HUES6 (cell line): ENCODE results near the gene CRIP1.
A peak's percentile ranks its signal among the peaks of the same experiment; 100 is the strongest.

Source experiments
- H3K27ac ChIP-seq: 2 replicates; pipeline ENCODE4 v1.7.0; 2013; ENCODE audit warnings: low read depth, mild to moderate bottlenecking, low read length, inconsistent platforms
- H3K27me3 ChIP-seq: 2 replicates; pipeline ENCODE4 v1.6.1; 2013; ENCODE audit warnings: low read length; ENCODE audit not compliant: control insufficient read depth, insufficient read depth
- H3K36me3 ChIP-seq: 2 replicates; pipeline ENCODE4 v1.6.1; 2013; ENCODE audit warnings: low read length; ENCODE audit not compliant: control insufficient read depth, insufficient read depth
- H3K4me1 ChIP-seq: 2 replicates; pipeline ENCODE4 v1.6.1; 2013; ENCODE audit warnings: low read length; ENCODE audit not compliant: control insufficient read depth, insufficient read depth
- H3K4me3 ChIP-seq: 2 replicates; pipeline ENCODE4 v1.5.1; 2013; ENCODE audit warnings: low read depth, low read length
- H3K9ac ChIP-seq: one replicate; pipeline ENCODE4 v1.6.1; 2013; ENCODE audit warnings: mild to moderate bottlenecking, low read length
- H3K9me3 ChIP-seq: 2 replicates; pipeline ENCODE4 v1.6.1; 2013; ENCODE audit warnings: low read depth, low read length; ENCODE audit not compliant: control insufficient read depth, insufficient read depth

The CRIP1 gene

GRCh38 chr14:105496831-105497591, 10.3 kb downstream of the CRIP1 start:
- Histone ChIP-seq H3K27ac (no peak overlapping the region), H3K4me1 (peaks cover 7% of the 10 kb centered on the region; the same call in 1 of the 2 replicates), H3K9me3 (no peaks in the 10 kb centered on the region), H3K9ac (no peak overlapping the region), H3K4me3 (no peak overlapping the region), H3K36me3 (peaks cover 6% of the 10 kb centered on the region; the same call in 1 of the 2 replicates), H3K27me3 (no peaks in the 10 kb centered on the region)

DNA sequence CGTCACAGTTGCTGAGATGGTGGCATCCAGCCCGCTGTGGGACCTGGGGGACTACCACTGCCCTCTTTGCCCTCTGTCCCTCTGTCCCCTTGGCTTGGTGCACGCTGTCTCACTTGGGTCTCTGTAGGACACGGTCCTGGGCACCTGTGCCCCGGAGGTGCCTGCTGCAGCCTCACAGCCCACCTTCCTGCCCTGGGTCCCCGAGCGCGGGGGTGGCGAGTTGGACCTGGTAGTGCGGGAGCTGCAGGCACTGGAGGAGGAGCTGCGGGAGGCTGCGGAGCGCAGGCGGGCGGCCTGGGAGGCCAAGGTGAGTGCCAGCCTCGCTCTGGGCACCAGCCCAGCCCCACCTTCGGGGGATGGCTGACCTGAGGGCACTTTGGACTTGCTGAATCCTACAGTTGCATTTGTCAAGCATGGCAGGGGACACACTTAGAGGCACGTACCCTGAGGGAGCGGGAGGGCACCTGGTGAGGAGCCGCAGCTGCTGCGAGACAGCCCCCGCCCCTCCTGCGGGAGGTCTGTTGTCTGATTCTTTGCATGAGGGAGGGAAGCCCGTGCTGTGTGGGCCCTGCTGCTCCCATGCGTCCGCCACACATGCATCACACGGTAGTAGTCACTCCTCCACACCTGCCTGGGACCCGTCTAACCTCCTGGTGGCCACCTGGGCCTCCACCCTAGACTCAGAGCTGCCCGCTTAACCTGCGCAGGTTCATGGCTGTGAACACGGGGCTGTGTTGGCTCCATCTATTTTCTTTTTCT, 11.2 kb downstream of the CRIP1 start:
- H3K9me3 ChIP-seq = no peaks in the 10 kb centered on the region; the same call in 1 of the 2 replicates
- H3K27ac ChIP-seq = no peak overlapping the region
- no peak overlapping the region for H3K4me3 ChIP-seq
- H3K27me3 ChIP-seq = no peaks in the 10 kb centered on the region
- no peak overlapping the region for H3K9ac ChIP-seq
- peaks cover 7% of the 10 kb centered on the region; the same call in 1 of the 2 replicates for H3K4me1 ChIP-seq
- H3K36me3 ChIP-seq = peaks cover 6% of the 10 kb centered on the region; the same call in 1 of the 2 replicates

GRCh38 chr14:105498430-105499255, 12.0 kb downstream of the CRIP1 start:
- Histone ChIP-seq H3K4me1 (peaks cover 7% of the 10 kb centered on the region; the same call in 1 of the 2 replicates), H3K9ac (no peak overlapping the region), H3K27me3 (no peaks in the 10 kb centered on the region), H3K27ac (peak overlapping the region; percentile 33; the same call in 1 of the 2 replicates), H3K9me3 (no peaks in the 10 kb centered on the region; the same call in 1 of the 2 replicates), H3K4me3 (no peak overlapping the region), H3K36me3 (peaks cover 3% of the 10 kb centered on the region; the same call in 1 of the 2 replicates)

- Histone ChIP-seq H3K27me3 (no peaks in the 10 kb centered on the region), H3K4me3 (no peak overlapping the region), H3K4me1 (peaks cover 7% of the 10 kb centered on the region; the same call in 1 of the 2 replicates), H3K27ac (peak overlapping the region; percentile 33; the same call in 1 of the 2 replicates), H3K36me3 (peaks cover 3% of the 10 kb centered on the region; the same call in 1 of the 2 replicates), H3K9me3 (no peaks in the 10 kb centered on the region; the same call in 1 of the 2 replicates), H3K9ac (no peak overlapping the region)
Observed at GRCh38 chr14:105499256-105500035, 12.8 kb downstream of the CRIP1 start.

GRCh38 chr14:105500036-105500725, 13.5 kb downstream of the CRIP1 start:
- Histone ChIP-seq H3K27ac (no peak overlapping the region), H3K4me1 (peaks cover 7% of the 10 kb centered on the region; the same call in 1 of the 2 replicates), H3K9ac (no peak overlapping the region), H3K4me3 (no peak overlapping the region), H3K9me3 (no peaks in the 10 kb centered on the region; the same call in 1 of the 2 replicates), H3K36me3 (peaks cover 3% of the 10 kb centered on the region; the same call in 1 of the 2 replicates), H3K27me3 (no peaks in the 10 kb centered on the region)

DNA sequence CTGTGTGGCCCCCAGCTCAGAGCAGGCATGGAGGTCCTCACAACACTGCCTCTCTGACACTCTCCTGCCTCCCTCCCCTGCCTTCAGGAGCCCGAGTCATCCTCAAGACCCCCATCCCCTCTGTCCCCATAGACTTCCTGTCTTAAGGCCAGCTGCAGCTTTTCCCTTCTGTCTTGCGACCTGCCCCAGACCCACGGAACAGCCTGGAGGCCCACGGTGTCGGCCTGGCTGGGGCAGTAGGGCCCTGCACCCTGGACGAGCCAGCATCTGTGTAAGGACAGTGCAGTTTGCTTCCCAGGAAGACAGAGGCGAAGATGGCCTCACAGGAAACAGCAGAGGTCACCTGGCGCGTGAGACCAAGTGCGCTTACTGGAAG, 14.0 kb downstream of the CRIP1 start:
- Histone ChIP-seq H3K9me3 (no peaks in the 10 kb centered on the region; the same call in 1 of the 2 replicates), H3K4me1 (peaks cover 7% of the 10 kb centered on the region; the same call in 1 of the 2 replicates), H3K9ac (no peak overlapping the region), H3K27ac (no peak overlapping the region), H3K4me3 (no peak overlapping the region), H3K36me3 (peaks cover 3% of the 10 kb centered on the region; the same call in 1 of the 2 replicates), H3K27me3 (no peaks in the 10 kb centered on the region)

DNA sequence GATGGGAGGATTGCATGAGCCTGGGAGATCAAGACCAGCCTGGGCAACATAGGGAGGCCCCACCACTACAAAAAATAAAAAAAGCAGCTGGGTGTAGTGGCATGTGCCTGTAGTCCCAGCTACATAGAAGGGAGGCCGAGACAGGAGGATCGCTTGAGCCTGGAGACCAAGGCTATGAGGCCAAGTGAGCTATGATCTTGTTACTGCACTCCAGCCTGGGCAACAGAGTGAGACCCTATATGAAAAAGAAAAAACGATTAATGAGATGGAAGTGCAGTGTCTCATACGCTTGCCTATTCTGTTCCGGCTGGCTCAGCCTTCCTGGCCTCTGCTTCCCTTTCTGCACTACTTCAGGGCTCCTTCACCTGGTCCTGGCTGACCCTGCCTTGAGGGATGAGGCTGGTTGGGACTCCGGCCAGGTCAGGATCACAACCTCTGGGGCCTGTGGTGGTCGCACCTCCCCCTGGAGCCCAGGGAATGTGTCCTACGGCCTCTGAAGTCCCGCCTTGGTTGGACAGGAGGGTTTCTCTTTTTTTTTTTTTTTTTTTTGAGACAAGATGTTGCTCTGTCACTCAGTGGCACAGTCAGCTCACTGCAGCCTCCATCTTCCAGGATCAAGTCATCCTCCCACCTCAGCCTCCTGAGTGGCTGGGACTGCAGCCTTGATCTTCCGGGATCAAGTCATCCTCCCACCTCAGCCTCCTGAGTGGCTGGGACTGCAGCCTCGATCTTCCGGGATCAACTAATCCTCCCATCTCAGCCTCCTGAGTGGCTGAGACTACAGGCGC, 15.0 kb downstream of the CRIP1 start:
- H3K4me3 ChIP-seq = no peak overlapping the region
- no peaks in the 10 kb centered on the region for H3K27me3 ChIP-seq
- H3K36me3 ChIP-seq = peaks cover 3% of the 10 kb centered on the region; the same call in 1 of the 2 replicates
- H3K4me1 ChIP-seq = peaks cover 7% of the 10 kb centered on the region; the same call in 1 of the 2 replicates
- no peak overlapping the region for H3K27ac ChIP-seq
- H3K9me3 ChIP-seq = no peaks in the 10 kb centered on the region; the same call in 1 of the 2 replicates
- H3K9ac ChIP-seq = no peak overlapping the region

GRCh38 chr14:105502446-105503295, 16.0 kb downstream of the CRIP1 start:
- H3K27ac ChIP-seq = no peak overlapping the region
- no peaks in the 10 kb centered on the region; the same call in 1 of the 2 replicates for H3K9me3 ChIP-seq
- peaks cover 7% of the 10 kb centered on the region; the same call in 1 of the 2 replicates for H3K4me1 ChIP-seq
- H3K36me3 ChIP-seq = peaks cover under 1% of the 10 kb centered on the region; the same call in 1 of the 2 replicates
- no peak overlapping the region for H3K4me3 ChIP-seq
- H3K9ac ChIP-seq = no peak overlapping the region
- no peaks in the 10 kb centered on the region for H3K27me3 ChIP-seq
